K562 (cell line): ENCODE data around the gene C1QTNF12. TPM values are rescaled to one million over a fixed set of nuclear protein-coding genes. Genes with fewer than 3 reads are reported as not detected.
A peak's percentile ranks its signal among the peaks of the same experiment; 100 is the strongest.

Experiments used
- ARID2 ChIP-seq: fragments of 450-650 bp; IDR thresholded peaks from 2 replicates; pipeline ENCODE4 v1.6.1; 2017; ENCODE audit warnings: antibody characterized with exemption, mild to moderate bottlenecking
- ARID4B ChIP-seq: sonication (generic); formaldehyde crosslinking; IDR thresholded peaks from 2 replicates; pipeline ENCODE4 v1.8.0; 2022; ENCODE audit warnings: mild to moderate bottlenecking, missing genetic modification reagents
- FOXJ2 ChIP-seq: fragments of 200-800 bp; sonication (Bioruptor generic); IDR thresholded peaks from 2 replicates; pipeline ENCODE4 v1.6.1; 2016; ENCODE audit warnings: missing genetic modification characterization, missing compliant biosample characterization
- GTF2A2 ChIP-seq: IDR thresholded peaks from 2 replicates; pipeline ENCODE4 v1.6.1; 2016; ENCODE audit warnings: mild to moderate bottlenecking, missing genetic modification characterization, missing compliant biosample characterization
- HNRNPL ChIP-seq: fragments of 200-400 bp; formaldehyde crosslinking; IDR thresholded peaks from 2 replicates; pipeline ENCODE4 v1.6.1; 2017; ENCODE audit warnings: low read depth, mild to moderate bottlenecking, low read length
- HNRNPLL ChIP-seq: fragments of 200-400 bp; formaldehyde crosslinking; IDR thresholded peaks from 2 replicates; pipeline ENCODE4 v1.6.1; 2017; ENCODE audit warnings: low read length, low read depth, mild to moderate bottlenecking; ENCODE audit not compliant: poor library complexity, severe bottlenecking
- MAX ChIP-seq: sonication (generic); formaldehyde crosslinking; IDR thresholded peaks from 2 replicates; pipeline ENCODE4 v1.9.0; 2022; ENCODE audit warnings: mild to moderate bottlenecking, missing genetic modification reagents
- MBD1 ChIP-seq: fragments of 250-450 bp; sonication (Bioruptor Pico); IDR thresholded peaks from 2 replicates; pipeline ENCODE4 v1.8.0; 2022; ENCODE audit warnings: inconsistent platforms
- MTA3 ChIP-seq: fragments of 450-650 bp; formaldehyde crosslinking; IDR thresholded peaks from 2 replicates; pipeline ENCODE4 v1.6.1; 2017; ENCODE audit warnings: mild to moderate bottlenecking, borderline replicate concordance
- NR2C2 ChIP-seq, 2 experiments: fragments of 200-800 bp in 1 of 2; sonication (Bioruptor generic) in 1 of 2; sonication (generic) in 1 of 2; formaldehyde crosslinking in 1 of 2; IDR thresholded peaks; 2 replicates each; pipeline versions ENCODE4 v1.6.1 to v1.8.0; 2016 to 2022; ENCODE audit warnings: mild to moderate bottlenecking in 1 of 2, missing compliant biosample characterization in 1 of 2, missing genetic modification characterization in 1 of 2, missing genetic modification reagents in 1 of 2
- POU5F1 ChIP-seq: fragments of 150-350 bp; IDR thresholded peaks from 2 replicates; pipeline ENCODE4 v1.6.1; 2014; ENCODE audit warnings: borderline replicate concordance, low read length, low read depth, mild to moderate bottlenecking; ENCODE audit not compliant: partially characterized antibody
- RB1 ChIP-seq: fragments of 450-650 bp; IDR thresholded peaks from 2 replicates; pipeline ENCODE4 v1.6.1; 2017; ENCODE audit warnings: low read depth, mild to moderate bottlenecking
- SMARCC2 ChIP-seq: fragments of 450-650 bp; IDR thresholded peaks from 2 replicates; pipeline ENCODE4 v1.6.1; 2017; ENCODE audit warnings: antibody characterized with exemption, moderate library complexity, mild to moderate bottlenecking, low read depth
- SRSF7 ChIP-seq: fragments of 200-400 bp; formaldehyde crosslinking; optimal IDR thresholded peaks from 2 replicates; pipeline ENCODE3; 2017; ENCODE audit warnings: mild to moderate bottlenecking, low read depth, low read length
- XRCC3 ChIP-seq: fragments of 450-650 bp; IDR thresholded peaks from 2 replicates; pipeline ENCODE4 v1.6.1; 2017; ENCODE audit warnings: mild to moderate bottlenecking, moderate library complexity
- XRCC5 ChIP-seq: fragments of 200-400 bp; formaldehyde crosslinking; IDR thresholded peaks from 2 replicates; pipeline ENCODE4 v1.6.1; 2017; ENCODE audit warnings: low read depth, mild to moderate bottlenecking, low read length
- ZNF41 ChIP-seq: fragments of 250-450 bp; sonication (Bioruptor Pico); conservative IDR thresholded peaks from 2 replicates; pipeline ENCODE4 v1.4.0; 2020; ENCODE audit warnings: mild to moderate bottlenecking
- ZNF583 ChIP-seq: fragments of 250-450 bp; sonication (Bioruptor Pico); IDR thresholded peaks from 2 replicates; pipeline ENCODE4 v1.4.0; 2020
- ZNF740 ChIP-seq, 3 experiments: fragments of 200-800 bp in 1 of 3; sonication (Bioruptor generic) in 1 of 3; sonication (generic) in 1 of 3; formaldehyde crosslinking in 1 of 3; IDR thresholded peaks; 2 replicates each; pipeline versions ENCODE4 v1.6.1 to v1.8.0; 2016 to 2022; ENCODE audit warnings: mild to moderate bottlenecking in 2 of 3, missing compliant biosample characterization in 2 of 3, missing genetic modification characterization in 2 of 3, missing genetic modification reagents in 1 of 3
- polyA plus RNA-seq, 8 experiments: library from polyadenylated mRNA; depleted of rRNA in 4 of 8; stranded (reverse) in 5 of 8; unstranded in 3 of 8; fragments of >200 nt; fragmentation: Nextera tagmentation in 2 of 8; fragmentation: Illumina TruSeq in 1 of 8; extraction: Ambion mirVana in 2 of 8; extraction: Trizol in 1 of 8; gene quantifications; 2 replicates each; pipeline versions ENCODE4 v1.2.1 to v1.2.3, GENCODE V29; 2011 to 2014; ENCODE audit warnings: inconsistent platforms in 1 of 8, missing spikeins in 1 of 8
- total RNA-seq, 7 experiments: library from RNA; depleted of rRNA in 6 of 7; stranded (reverse); fragments of >200 nt in 6 of 7; fragmentation: Illumina TruSeq in 2 of 7; extraction: Trizol in 2 of 7; gene quantifications; 2 replicates each; pipeline versions ENCODE4 v1.2.1 to v1.2.3, GENCODE V29; 2011 to 2021; ENCODE audit warnings: low replicate concordance in 1 of 7

C1QTNF12 gene
- total and polyA plus RNA-seq, 9 of the 15 experiments (the other 6 are each of a cell fraction or from before 2014, with no cell fraction given), result 0.11 to 4.3 (median 0.93) TPM; not detected in 3

- TF ChIP-seq HNRNPLL (no peak), FOXJ2 (no peak), SMARCC2 (no peak), NR2C2 (CRISPR knock-in tag; IDR thresholded peaks at IDR 0.05) (no peak), NR2C2 (tag; IDR thresholded peaks at IDR 0.05) (no peak), MAX (CRISPR knock-in tag) (peak; percentile 25; the same call in 1 of the 2 replicates), MBD1 (CRISPR knock-in tag) (no peak), RB1 (0 out of 2 replicates have a peak, but pooled peaks have one; percentile 14), ZNF41 (CRISPR knock-in tag) (no peak), XRCC3 (no peak), ARID2 (no peak), POU5F1 (no peak), ZNF740 (CRISPR knock-in tag; IDR thresholded peaks at IDR 0.05) (peak; percentile 71; the same call in 1 of the 2 replicates), ZNF740 (tag; IDR thresholded peaks at IDR 0.05) (peak; percentile 12 to 51; a peak in 1 of 4 replicates), SRSF7 (peak; percentile 70), XRCC5 (no peak), MTA3 (0 out of 2 replicates have a peak, but pooled peaks have one; percentile 25), ARID4B (CRISPR knock-in tag) (0 out of 2 replicates have a peak, but pooled peaks have one; percentile 43), HNRNPL (peak; percentile 55; the same call in 1 of the 2 replicates), ZNF583 (CRISPR knock-in tag) (no peak), GTF2A2 (tag) (0 out of 2 replicates have a peak, but pooled peaks have one; percentile 23)
Observed at GRCh38 chr1:1232796-1233566, 13.5 kb downstream of the C1QTNF12 start (continued).
